HepG2 (cell line): ENCODE results near the gene LMNA. TPM values are rescaled to one million over a fixed set of nuclear protein-coding genes. Genes with fewer than 3 reads are reported as not detected.
A peak's percentile ranks its signal among the peaks of the same experiment; 100 is the strongest.

Source experiments
- BCL6 ChIP-seq: IDR thresholded peaks from 2 replicates; pipeline ENCODE4 v1.6.1; 2016; ENCODE audit warnings: missing genetic modification reagents, missing compliant biosample characterization
- BCLAF1 ChIP-seq: fragments of 450-650 bp; IDR thresholded peaks from 2 replicates; pipeline ENCODE4 v1.6.1; 2017; ENCODE audit warnings: mild to moderate bottlenecking
- ISL2 ChIP-seq: sonication (generic); formaldehyde crosslinking; IDR thresholded peaks from 2 replicates; pipeline ENCODE4 v1.5.0; 2020; ENCODE audit warnings: missing genetic modification reagents
- PCBP1 ChIP-seq: fragments of 200-400 bp; formaldehyde crosslinking; IDR thresholded peaks from 2 replicates; pipeline ENCODE4 v1.6.1; 2017; ENCODE audit warnings: mild to moderate bottlenecking, low read depth, low read length, borderline replicate concordance
- PHF8 ChIP-seq: sonication (generic); formaldehyde crosslinking; IDR thresholded peaks from 2 replicates; pipeline ENCODE4 v1.5.0; 2020; ENCODE audit warnings: missing genetic modification reagents
- POLR2AphosphoS2 ChIP-seq: IDR thresholded peaks from 2 replicates; pipeline ENCODE4 v1.6.1; 2011; ENCODE audit warnings: low read depth, low read length, improper control_type of control experiment
- RFX3 ChIP-seq: IDR thresholded peaks from 2 replicates; pipeline ENCODE4 v1.6.1; 2016; ENCODE audit warnings: missing biosample characterization, missing genetic modification reagents
- TBX3 ChIP-seq: fragments of 450-650 bp; IDR thresholded peaks from 2 replicates; pipeline ENCODE4 v1.6.1; 2017; ENCODE audit warnings: antibody characterized with exemption, mild to moderate bottlenecking, inconsistent platforms, borderline replicate concordance
- TCF7L2 ChIP-seq: IDR thresholded peaks from 2 replicates; pipeline ENCODE4 v1.6.1; 2011; ENCODE audit warnings: mild to moderate bottlenecking, low read depth, low read length, moderate library complexity
- ZBTB43 ChIP-seq: sonication (generic); formaldehyde crosslinking; conservative IDR thresholded peaks from 2 replicates; pipeline ENCODE4 v1.4.0; 2020; ENCODE audit warnings: missing genetic modification reagents
- ZC3H4 ChIP-seq: sonication (generic); formaldehyde crosslinking; IDR thresholded peaks from 2 replicates; pipeline ENCODE4 v1.4.0; 2020; ENCODE audit warnings: missing genetic modification reagents, borderline replicate concordance
- ZNF207 ChIP-seq: fragments of 450-650 bp; IDR thresholded peaks from 2 replicates; pipeline ENCODE4 v1.6.1; 2016; ENCODE audit warnings: antibody characterized with exemption, borderline replicate concordance
- ZNF224 ChIP-seq: sonication (generic); formaldehyde crosslinking; IDR thresholded peaks from 2 replicates; pipeline ENCODE4 v1.5.0; 2020; ENCODE audit warnings: mild to moderate bottlenecking, missing genetic modification reagents
- ZNF292 ChIP-seq: sonication (generic); formaldehyde crosslinking; IDR thresholded peaks from 2 replicates; pipeline ENCODE4 v1.8.1; 2022; ENCODE audit warnings: mild to moderate bottlenecking, low read depth, missing genetic modification reagents, borderline replicate concordance
- ZNF782 ChIP-seq: sonication (generic); formaldehyde crosslinking; IDR thresholded peaks from 2 replicates; pipeline ENCODE4 v1.4.0; 2020; ENCODE audit warnings: missing genetic modification reagents, mild to moderate bottlenecking, borderline replicate concordance
- ZSCAN30 ChIP-seq: sonication (generic); formaldehyde crosslinking; IDR thresholded peaks from 2 replicates; pipeline ENCODE4 v1.5.0; 2020; ENCODE audit warnings: mild to moderate bottlenecking, missing genetic modification reagents
- ZZZ3 ChIP-seq: sonication (generic); formaldehyde crosslinking; IDR thresholded peaks from 2 replicates; pipeline ENCODE4 v1.4.0; 2020; ENCODE audit warnings: missing genetic modification reagents, mild to moderate bottlenecking, borderline replicate concordance
- polyA plus RNA-seq, 8 experiments: library from polyadenylated mRNA; depleted of rRNA in 3 of 8; stranded (reverse) in 7 of 8; unstranded in 1 of 8; fragments of >200 nt; fragmentation: Illumina TruSeq in 4 of 8; extraction: Trizol in 4 of 8; gene quantifications; 2 replicates each; pipeline versions ENCODE4 v1.2.1 to v1.2.3, GENCODE V29; 2011 to 2016; ENCODE audit warnings: low read depth in 4 of 8, missing spikeins in 1 of 8, mixed read lengths in 1 of 8; ENCODE audit not compliant: insufficient read depth in 1 of 8
- total RNA-seq, 5 experiments: library from RNA; depleted of rRNA; stranded (reverse); fragments of >200 nt; fragmentation: Illumina TruSeq; extraction: Trizol; gene quantifications; 2 replicates each; pipeline ENCODE4 v1.2.3, GENCODE V29; 2016; ENCODE audit warnings: low read depth in 1 of 5
- TF ChIP-seq, protein P1 (sequence below): sonication (generic); formaldehyde crosslinking; conservative IDR thresholded peaks from 2 replicates; pipeline ENCODE4 v1.4.0; 2020; ENCODE audit warnings: missing genetic modification reagents
- TF ChIP-seq, protein P2 (sequence below), 2 experiments: IDR thresholded peaks; 2 replicates each; pipeline ENCODE4 v1.6.1; 2011 to 2012; ENCODE audit warnings: low read length in 2 of 2, borderline replicate concordance in 1 of 2, low read depth in 1 of 2, mild to moderate bottlenecking in 1 of 2, moderate library complexity in 1 of 2

The LMNA gene
- total and polyA plus RNA-seq, 2 of the 13 experiments (the other 11 are each of a cell fraction or from before 2014, with no cell fraction given): 107 to 225 TPM

DNA sequence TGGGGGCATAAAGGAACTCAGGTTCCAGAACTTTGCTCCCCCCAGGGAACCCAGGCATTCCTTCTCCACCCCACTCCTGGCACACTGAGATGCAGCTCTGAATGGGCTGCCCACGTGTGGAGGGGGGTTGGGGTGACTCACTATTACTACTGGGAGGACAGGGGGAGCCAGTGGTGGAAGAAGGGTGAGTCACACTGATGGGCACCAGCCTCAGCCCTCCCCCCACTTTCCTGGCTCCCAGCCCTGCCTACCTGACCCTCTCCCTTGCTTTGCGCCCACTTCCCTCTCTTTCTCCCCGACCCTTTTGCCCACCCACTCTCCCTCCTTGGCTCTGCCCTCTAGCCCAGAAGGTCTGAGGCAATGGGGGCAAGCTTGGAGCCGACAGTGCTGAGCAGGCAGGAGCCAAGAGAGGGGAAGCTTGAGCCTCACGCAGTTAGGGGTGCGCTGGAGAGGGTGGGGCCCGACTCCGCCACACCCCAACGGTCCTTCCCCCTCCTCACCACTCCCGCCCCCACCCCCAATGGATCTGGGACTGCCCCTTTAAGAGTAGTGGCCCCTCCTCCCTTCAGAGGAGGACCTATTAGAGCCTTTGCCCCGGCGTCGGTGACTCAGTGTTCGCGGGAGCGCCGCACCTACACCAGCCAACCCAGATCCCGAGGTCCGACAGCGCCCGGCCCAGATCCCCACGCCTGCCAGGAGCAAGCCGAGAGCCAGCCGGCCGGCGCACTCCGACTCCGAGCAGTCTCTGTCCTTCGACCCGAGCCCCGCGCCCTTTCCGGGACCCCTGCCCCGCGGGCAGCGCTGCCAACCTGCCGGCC, at the start of gene LMNA (continued):
- TF ChIP-seq BCLAF1: no peak
- no peak for TF ChIP-seq TBX3
- TF ChIP-seq ZSCAN30: no peak
- no peak for TF ChIP-seq ZNF224 (CRISPR knock-in tag)
- TF ChIP-seq, protein P1, sequence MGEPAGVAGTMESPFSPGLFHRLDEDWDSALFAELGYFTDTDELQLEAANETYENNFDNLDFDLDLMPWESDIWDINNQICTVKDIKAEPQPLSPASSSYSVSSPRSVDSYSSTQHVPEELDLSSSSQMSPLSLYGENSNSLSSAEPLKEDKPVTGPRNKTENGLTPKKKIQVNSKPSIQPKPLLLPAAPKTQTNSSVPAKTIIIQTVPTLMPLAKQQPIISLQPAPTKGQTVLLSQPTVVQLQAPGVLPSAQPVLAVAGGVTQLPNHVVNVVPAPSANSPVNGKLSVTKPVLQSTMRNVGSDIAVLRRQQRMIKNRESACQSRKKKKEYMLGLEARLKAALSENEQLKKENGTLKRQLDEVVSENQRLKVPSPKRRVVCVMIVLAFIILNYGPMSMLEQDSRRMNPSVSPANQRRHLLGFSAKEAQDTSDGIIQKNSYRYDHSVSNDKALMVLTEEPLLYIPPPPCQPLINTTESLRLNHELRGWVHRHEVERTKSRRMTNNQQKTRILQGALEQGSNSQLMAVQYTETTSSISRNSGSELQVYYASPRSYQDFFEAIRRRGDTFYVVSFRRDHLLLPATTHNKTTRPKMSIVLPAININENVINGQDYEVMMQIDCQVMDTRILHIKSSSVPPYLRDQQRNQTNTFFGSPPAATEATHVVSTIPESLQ (CRISPR knock-in tag): no peak
- no peak for TF ChIP-seq ISL2
- no peak for TF ChIP-seq RFX3 (CRISPR knock-in tag)
- TF ChIP-seq ZC3H4 (CRISPR knock-in tag): no peak
- TF ChIP-seq PHF8 (CRISPR knock-in tag): peak; percentile 56; the same call in 1 of the 2 replicates
- peak; percentile 23; the same call in 1 of the 2 replicates for TF ChIP-seq BCL6 (CRISPR knock-in tag)
- TF ChIP-seq ZBTB43: 0 out of 2 replicates have a peak, but pooled peaks have one; percentile 28
- no peak for TF ChIP-seq TCF7L2
- TF ChIP-seq ZNF292: no peak
- TF ChIP-seq, protein P2, sequence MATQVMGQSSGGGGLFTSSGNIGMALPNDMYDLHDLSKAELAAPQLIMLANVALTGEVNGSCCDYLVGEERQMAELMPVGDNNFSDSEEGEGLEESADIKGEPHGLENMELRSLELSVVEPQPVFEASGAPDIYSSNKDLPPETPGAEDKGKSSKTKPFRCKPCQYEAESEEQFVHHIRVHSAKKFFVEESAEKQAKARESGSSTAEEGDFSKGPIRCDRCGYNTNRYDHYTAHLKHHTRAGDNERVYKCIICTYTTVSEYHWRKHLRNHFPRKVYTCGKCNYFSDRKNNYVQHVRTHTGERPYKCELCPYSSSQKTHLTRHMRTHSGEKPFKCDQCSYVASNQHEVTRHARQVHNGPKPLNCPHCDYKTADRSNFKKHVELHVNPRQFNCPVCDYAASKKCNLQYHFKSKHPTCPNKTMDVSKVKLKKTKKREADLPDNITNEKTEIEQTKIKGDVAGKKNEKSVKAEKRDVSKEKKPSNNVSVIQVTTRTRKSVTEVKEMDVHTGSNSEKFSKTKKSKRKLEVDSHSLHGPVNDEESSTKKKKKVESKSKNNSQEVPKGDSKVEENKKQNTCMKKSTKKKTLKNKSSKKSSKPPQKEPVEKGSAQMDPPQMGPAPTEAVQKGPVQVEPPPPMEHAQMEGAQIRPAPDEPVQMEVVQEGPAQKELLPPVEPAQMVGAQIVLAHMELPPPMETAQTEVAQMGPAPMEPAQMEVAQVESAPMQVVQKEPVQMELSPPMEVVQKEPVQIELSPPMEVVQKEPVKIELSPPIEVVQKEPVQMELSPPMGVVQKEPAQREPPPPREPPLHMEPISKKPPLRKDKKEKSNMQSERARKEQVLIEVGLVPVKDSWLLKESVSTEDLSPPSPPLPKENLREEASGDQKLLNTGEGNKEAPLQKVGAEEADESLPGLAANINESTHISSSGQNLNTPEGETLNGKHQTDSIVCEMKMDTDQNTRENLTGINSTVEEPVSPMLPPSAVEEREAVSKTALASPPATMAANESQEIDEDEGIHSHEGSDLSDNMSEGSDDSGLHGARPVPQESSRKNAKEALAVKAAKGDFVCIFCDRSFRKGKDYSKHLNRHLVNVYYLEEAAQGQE (IDR thresholded peaks at IDR 0.05; ENCODE audit: borderline replicate concordance in 1 of 2, low read depth in 1 of 2, low read length in 2 of 2): peak in 1 of 2 experiments; percentile 27; a peak in 1 of 4 replicates
- no peak for TF ChIP-seq ZNF207
- TF ChIP-seq POLR2AphosphoS2: peak; percentile 50; the same call in 1 of the 2 replicates
- no peak; the same call in 1 of the 2 replicates for TF ChIP-seq ZZZ3
- peak; percentile 34; the same call in 1 of the 2 replicates for TF ChIP-seq PCBP1
- no peak for TF ChIP-seq ZNF782
